Activated naive CD4-positive, alpha-beta T cell treated with anti-CD3 and anti-CD28 coated beads, Interleukin-2, amount 50 U/mL, for 16 hours (primary cell): ENCODE data around the gene GLYR1.

ENCODE experiments used
- DNase-seq: peaks from one replicate; pipeline ENCODE4 v3.0.0-alpha.2; 2020

GLYR1 gene

GRCh38 chr16:4846503-4846900, 586 bp downstream of the GLYR1 start:
- peak; percentile 13 for DNase-seq

DNA sequence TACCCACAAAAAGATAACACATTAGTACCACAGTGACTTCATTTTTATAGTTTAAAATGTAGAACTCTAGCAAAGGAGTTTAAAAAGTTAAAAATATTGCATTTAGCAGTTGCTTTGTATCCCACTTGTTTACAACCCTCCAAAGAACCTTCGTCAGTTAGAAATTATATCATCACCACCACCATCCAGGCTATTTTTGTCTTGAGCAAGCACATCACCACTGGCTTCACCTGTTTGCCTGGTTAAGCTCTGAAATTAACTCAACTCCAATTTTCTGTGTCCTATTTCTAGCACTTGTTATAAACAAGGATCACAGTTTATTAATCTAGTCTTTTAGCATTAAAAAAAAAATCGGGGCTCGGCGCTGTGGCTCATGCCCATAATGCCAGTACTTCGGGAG, 6.1 kb downstream of the GLYR1 start:
- DNase-seq = no peak

- no peak for DNase-seq
Measured at GRCh38 chr16:4839942-4840341, 7.1 kb downstream of the GLYR1 start.

- no peak for DNase-seq
Measured at GRCh38 chr16:4837733-4838501, 9.2 kb downstream of the GLYR1 start.

DNA sequence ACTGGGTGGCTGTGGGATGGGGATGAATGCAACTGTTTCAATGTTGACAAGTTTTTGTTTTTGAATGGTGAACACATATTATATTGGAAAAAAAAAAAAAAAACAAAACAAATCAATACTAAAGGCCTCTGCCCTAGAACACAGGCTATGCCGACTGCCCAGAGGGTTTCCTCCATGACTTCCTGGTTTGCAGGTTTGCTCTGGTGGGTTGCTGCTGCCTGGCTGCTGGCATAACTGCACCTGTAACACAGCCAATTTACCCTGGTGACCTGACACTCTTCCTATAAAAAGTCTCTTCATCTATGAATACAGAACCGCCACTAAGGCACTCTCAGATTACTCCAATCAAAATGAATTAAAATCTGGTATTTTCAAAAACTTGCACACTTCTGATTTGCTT, 10.4 kb downstream of the GLYR1 start:
- DNase-seq = no peak

DNA sequence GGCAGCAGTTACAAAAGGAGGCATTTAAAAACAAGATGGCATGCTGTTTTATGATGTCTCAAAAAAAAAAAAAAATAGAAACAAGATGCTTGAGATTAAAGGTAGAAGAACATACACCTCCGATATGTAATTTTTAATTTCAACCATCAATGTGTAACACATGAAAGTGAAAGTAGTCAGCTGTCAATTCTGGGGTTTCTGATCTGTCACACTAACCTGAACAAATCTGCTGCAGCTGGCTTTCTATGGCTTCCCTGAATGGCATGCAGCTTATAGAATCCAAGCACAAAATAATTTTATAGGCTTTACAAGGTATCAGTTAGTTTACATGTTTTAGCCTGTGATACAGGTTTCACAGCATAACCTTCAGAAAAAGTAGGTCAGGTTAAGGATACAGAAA, 13.5 kb downstream of the GLYR1 start:
- DNase-seq = no peak

DNA sequence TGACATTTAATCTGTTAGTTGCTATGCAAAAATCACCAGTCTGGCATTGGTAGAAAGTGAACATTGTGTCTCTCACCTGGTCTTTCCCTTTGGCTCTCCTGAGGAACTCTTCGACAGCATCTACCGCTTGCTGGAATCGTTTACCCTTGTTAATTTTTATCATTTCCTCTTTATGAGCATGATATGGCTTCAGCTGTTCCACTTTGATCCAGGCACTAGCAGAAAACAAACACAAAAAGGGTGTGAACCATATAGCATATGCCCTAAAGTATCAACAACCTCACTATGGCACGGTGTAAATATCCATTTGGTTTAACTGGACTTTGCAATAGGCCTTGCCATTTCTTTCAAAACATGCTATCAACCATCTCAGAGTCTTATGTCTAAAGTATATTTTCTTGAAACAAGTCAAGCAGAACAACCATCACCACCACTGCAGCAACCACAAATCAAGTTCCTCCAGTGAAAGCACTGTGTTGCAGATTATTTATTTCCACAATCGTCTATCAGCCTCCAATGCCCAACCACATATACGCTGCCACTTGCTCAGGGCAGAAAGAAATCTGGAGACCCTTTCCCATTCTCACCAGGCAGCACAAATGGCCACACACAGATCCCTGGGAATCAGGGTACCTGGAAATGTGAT, 14.3 kb downstream of the GLYR1 start:
- no peak for DNase-seq

GRCh38 chr16:4831616-4832015, 15.5 kb downstream of the GLYR1 start:
- DNase-seq = no peak

DNA sequence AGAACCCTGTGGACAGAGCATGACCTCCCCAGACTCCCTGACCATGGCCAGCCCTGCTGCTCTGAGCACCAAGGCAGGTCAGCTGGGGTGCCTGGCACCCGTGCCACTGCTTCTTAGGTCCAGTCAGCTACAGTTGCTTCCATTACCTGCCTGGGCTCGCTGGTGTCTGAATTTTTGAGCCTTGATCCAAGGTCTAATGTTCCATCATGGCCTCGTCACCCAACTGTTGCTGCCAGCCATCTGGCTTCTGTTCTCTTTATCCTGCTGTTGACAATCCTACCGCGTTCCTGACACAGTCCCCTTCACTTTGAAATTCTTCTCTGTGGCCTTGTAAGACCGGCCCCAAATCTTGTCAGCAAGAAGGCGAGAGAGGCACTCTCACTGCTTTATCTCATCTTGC, 16.7 kb downstream of the GLYR1 start:
- no peak for DNase-seq

GRCh38 chr16:4828567-4829321, 18.3 kb downstream of the GLYR1 start:
- no peak for DNase-seq

GRCh38 chr16:4826980-4827379, 20.1 kb downstream of the GLYR1 start:
- DNase-seq = no peak

DNA sequence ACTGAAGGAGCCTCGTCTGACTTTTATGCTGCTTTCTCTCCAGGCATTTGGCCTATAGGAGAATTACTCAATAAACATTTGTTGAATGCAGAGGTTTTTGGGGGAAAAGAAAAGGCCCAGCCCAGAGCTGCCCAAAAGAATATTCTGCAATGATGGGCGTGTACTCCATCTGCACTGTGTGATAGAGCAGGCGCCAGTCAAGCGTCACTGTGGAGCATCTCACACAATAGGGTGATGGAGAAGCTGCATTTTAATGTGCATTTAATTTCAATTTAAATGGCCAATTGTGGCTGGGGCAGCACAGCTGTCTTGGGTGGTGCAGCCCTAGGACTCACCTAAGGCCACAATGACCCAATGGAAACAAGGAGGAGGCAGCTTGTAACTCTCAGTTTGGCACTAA, 20.6 kb downstream of the GLYR1 start:
- DNase-seq = no peak

GRCh38 chr16:4825196-4825595, 21.9 kb downstream of the GLYR1 start:
- DNase-seq = no peak

GRCh38 chr16:4820652-4821051, 26.4 kb downstream of the GLYR1 start:
- DNase-seq = no peak

GRCh38 chr16:4814542-4815173, 32.4 kb downstream of the GLYR1 start:
- DNase-seq = no peak

DNA sequence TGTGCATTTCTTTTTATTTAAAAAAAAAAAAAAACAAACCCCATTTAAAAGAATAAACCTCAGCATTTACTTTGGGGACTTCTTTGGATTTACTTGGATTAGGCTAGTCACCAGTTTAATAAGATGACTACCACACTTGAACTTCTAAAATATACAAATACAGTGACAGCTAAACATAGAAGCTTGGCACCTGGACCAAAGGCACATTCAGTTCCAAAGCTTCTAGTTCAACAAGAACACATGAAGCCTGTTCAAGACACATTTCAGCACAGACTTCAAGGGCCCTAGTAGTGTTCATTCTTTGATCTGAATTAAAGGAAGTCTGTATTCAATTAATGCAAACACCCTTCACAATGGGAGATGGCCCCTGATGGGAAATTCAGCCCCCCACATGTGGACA, 33.0 kb downstream of the GLYR1 start:
- DNase-seq = no peak

- DNase-seq = no peak
Measured at GRCh38 chr16:4813251-4814003, 33.7 kb downstream of the GLYR1 start.

DNA sequence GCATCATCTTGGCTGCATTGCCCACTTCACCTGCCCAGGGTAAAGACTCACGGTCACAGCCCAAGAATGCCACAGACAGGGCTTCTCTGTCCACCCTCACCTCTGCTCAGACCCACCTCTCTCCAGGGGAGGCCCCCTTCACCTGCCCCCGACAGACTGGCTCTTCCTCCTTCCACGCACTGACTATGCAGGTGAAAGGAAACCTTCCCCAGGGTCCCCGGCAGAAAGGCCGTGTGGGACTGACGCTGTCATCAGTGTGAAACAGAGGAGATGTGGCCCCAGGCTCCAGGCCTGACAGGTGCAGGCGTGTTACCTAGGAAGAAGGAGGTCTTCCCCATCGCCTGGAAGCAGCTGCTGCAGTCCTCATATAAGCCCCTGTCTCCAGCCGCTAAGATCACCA, 35.3 kb downstream of the GLYR1 start:
- DNase-seq = no peak

GRCh38 chr16:4811242-4811641, 35.8 kb downstream of the GLYR1 start:
- no peak for DNase-seq

- DNase-seq = no peak
Measured at GRCh38 chr16:4806280-4806679, 40.8 kb downstream of the GLYR1 start.

DNA sequence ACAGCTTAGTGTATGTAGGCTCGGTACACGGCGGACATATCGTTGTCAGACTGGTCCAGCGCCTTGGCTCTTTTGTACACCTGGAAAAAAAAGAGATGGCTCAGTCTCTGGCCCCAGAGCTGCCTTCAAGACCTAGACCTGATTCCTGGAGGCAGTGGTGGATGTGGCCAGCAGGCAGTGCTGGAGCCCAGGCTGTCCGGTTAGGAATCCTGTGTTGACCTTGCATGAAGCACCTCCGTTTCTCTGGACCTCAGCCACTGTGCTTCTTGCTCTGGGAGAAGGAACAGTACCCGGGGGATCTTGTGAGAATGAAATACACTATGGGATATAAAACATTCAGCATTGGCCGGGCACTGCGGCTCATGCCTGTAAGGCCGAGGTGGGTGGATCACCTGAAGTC, 41.9 kb downstream of the GLYR1 start:
- no peak for DNase-seq

GRCh38 chr16:4803898-4804762, 43.0 kb downstream of the GLYR1 start:
- no peak for DNase-seq
